SK-N-SH (cell line): ENCODE measurements around the gene AHRR. TPM values are rescaled to one million over a fixed set of nuclear protein-coding genes. Genes with fewer than 3 reads are reported as not detected.
"Not testable (repeated sequence)": the region's sequence is repeated elsewhere in the genome, so short reads cannot be mapped to it uniquely, and the experiment has no call there.

Experiments
- CTCF ChIA-PET: fragments of 300-600, 350-600 bp; formaldehyde crosslinking; extraction: SDS; loops from one replicate; lab custom pipeline; 2021; lab: Yijun Ruan, JAX
- POLR2A ChIA-PET: fragments of 350-600 bp; sonication (Branson Sonifier 250); formaldehyde crosslinking; extraction: SDS; loops from one replicate; lab custom pipeline; 2020; ENCODE audit warnings: antibody characterized with exemption, inconsistent platforms; lab: Yijun Ruan, JAX
- DNase-seq: peaks from one replicate; pipeline ENCODE4 v3.0.0; 2012
- H2AFZ ChIP-seq: fragments of 200-600 bp; sonication (generic); 2 replicates; pipeline ENCODE4 v1.8.1; 2016; ENCODE audit warnings: antibody characterized with exemption, mild to moderate bottlenecking, low read depth
- H3F3A ChIP-seq: fragments of 200-600 bp; sonication (generic); replicated peaks from 2 replicates; pipeline ENCODE3; 2016; ENCODE audit warnings: antibody characterized with exemption, mild to moderate bottlenecking; ENCODE audit not compliant: insufficient read depth
- H3K27ac ChIP-seq, 2 experiments: fragments of 200-500 bp in 1 of 2; fragments of 200-600 bp in 1 of 2; sonication (Bioruptor generic) in 1 of 2; sonication (generic), shearing (Covaris generic) in 1 of 2; 2 replicates each; pipeline versions ENCODE4 v1.5.1 to v1.6.1; 2014 to 2016; ENCODE audit warnings: low read depth in 2 of 2, inconsistent platforms in 1 of 2, low read length in 1 of 2, mild to moderate bottlenecking in 1 of 2, mixed read lengths in 1 of 2
- H3K27me3 ChIP-seq: fragments of 200-600 bp; sonication (generic), shearing (Covaris generic); 2 replicates; pipeline ENCODE4 v1.6.1; 2016; ENCODE audit warnings: mixed run types; ENCODE audit not compliant: insufficient read depth
- H3K36me3 ChIP-seq, 2 experiments: fragments of 200-500 bp in 1 of 2; fragments of 200-600 bp in 1 of 2; sonication (Bioruptor generic) in 1 of 2; sonication (generic) in 1 of 2; replicated peaks in 1 of 2; 2 replicates each; pipeline versions ENCODE3 to v1.5.1; 2014 to 2016; ENCODE audit warnings: low read length in 1 of 2, mild to moderate bottlenecking in 1 of 2; ENCODE audit not compliant: insufficient read depth in 2 of 2, control insufficient read depth in 1 of 2
- H3K4me1 ChIP-seq, 2 experiments: fragments of 200-500 bp in 1 of 2; fragments of 200-600 bp in 1 of 2; sonication (Bioruptor generic) in 1 of 2; sonication (generic), shearing (Covaris generic) in 1 of 2; 2 replicates each; pipeline versions ENCODE4 v1.5.1 to v1.6.1; 2014 to 2016; ENCODE audit warnings: low read depth in 1 of 2, low read length in 1 of 2, mixed run types in 1 of 2; ENCODE audit not compliant: insufficient read depth in 2 of 2, control insufficient read depth in 1 of 2
- H3K4me2 ChIP-seq: fragments of 200-600 bp; sonication (generic), shearing (Covaris generic); 2 replicates; pipeline ENCODE4 v1.6.1; 2017; ENCODE audit warnings: mixed run types
- H3K4me3 ChIP-seq, 2 experiments: fragments of 200-500 bp in 1 of 2; fragments of 200-600 bp in 1 of 2; sonication (Bioruptor generic) in 1 of 2; sonication (generic), shearing (Covaris generic) in 1 of 2; 2 replicates each; pipeline versions ENCODE4 v1.5.1 to v1.8.1; 2014 to 2016; ENCODE audit warnings: low read depth in 2 of 2, inconsistent platforms in 1 of 2, low read length in 1 of 2, mild to moderate bottlenecking in 1 of 2, mixed read lengths in 1 of 2, moderate library complexity in 1 of 2
- H3K79me2 ChIP-seq: fragments of 200-600 bp; sonication (generic); 2 replicates; pipeline ENCODE4 v1.8.1; 2017; ENCODE audit warnings: mild to moderate bottlenecking; ENCODE audit not compliant: insufficient read depth
- H3K9ac ChIP-seq: fragments of 200-600 bp; sonication (generic); 2 replicates; pipeline ENCODE4 v1.6.1; 2017; ENCODE audit warnings: mixed run types
- H3K9me2 ChIP-seq: fragments of 200-600 bp; sonication (generic); 2 replicates; pipeline ENCODE4 v1.6.1; 2017; ENCODE audit warnings: mixed run types
- H3K9me3 ChIP-seq: fragments of 200-600 bp; sonication (generic); 2 replicates; pipeline ENCODE4 v1.6.1; 2017; ENCODE audit warnings: mixed run types, mild to moderate bottlenecking, moderate library complexity
- H4K20me1 ChIP-seq: fragments of 200-600 bp; sonication (generic); 2 replicates; pipeline ENCODE4 v1.6.1; 2017; ENCODE audit warnings: mild to moderate bottlenecking, mixed run types; ENCODE audit not compliant: insufficient read depth
- CHD2 ChIP-seq: fragments of 150-350 bp; IDR thresholded peaks from 2 replicates; pipeline ENCODE4 v1.6.1; 2018; ENCODE audit warnings: low read length; ENCODE audit not compliant: partially characterized antibody
- CTCF ChIP-seq: fragments of 200-600 bp; sonication (generic); IDR thresholded peaks from 2 replicates; pipeline ENCODE4 v1.6.1; 2017; ENCODE audit warnings: antibody characterized with exemption, mild to moderate bottlenecking, moderate library complexity
- EZH2phosphoT487 ChIP-seq: fragments of 200-600 bp; sonication (generic); IDR thresholded peaks from 2 replicates; pipeline ENCODE4 v1.6.1; 2017; ENCODE audit warnings: low read depth, mixed run types, mild to moderate bottlenecking, antibody characterized with exemption, moderate library complexity, borderline replicate concordance
- IRF3 ChIP-seq: fragments of 150-350 bp; IDR thresholded peaks from 2 replicates; pipeline ENCODE4 v1.6.1; 2016; ENCODE audit warnings: mild to moderate bottlenecking, low read depth, low read length
- MXI1 ChIP-seq: IDR thresholded peaks from 2 replicates; pipeline ENCODE4 v1.6.1; 2012; ENCODE audit warnings: mild to moderate bottlenecking, low read depth, low read length, improper control_type of control experiment
- NRF1 ChIP-seq: IDR thresholded peaks from 2 replicates; pipeline ENCODE4 v1.6.1; 2012; ENCODE audit warnings: low read depth, mild to moderate bottlenecking, low read length
- POLR2AphosphoS5 ChIP-seq: IDR thresholded peaks from 2 replicates; pipeline ENCODE4 v1.6.1; 2012; ENCODE audit warnings: low read depth, low read length
- RAD21 ChIP-seq: IDR thresholded peaks from 2 replicates; pipeline ENCODE4 v1.6.1; 2012; ENCODE audit warnings: mild to moderate bottlenecking, low read length
- RCOR1 ChIP-seq: fragments of 150-350 bp; IDR thresholded peaks from 2 replicates; pipeline ENCODE4 v1.6.1; 2017; ENCODE audit warnings: antibody characterized with exemption, low read length
- RXRA ChIP-seq: IDR thresholded peaks from 2 replicates; pipeline ENCODE4 v1.4.0; 2012; ENCODE audit warnings: low read depth, mild to moderate bottlenecking, borderline replicate concordance
- SMC3 ChIP-seq: IDR thresholded peaks from 2 replicates; pipeline ENCODE4 v1.6.1; 2012; ENCODE audit warnings: low read depth, low read length, improper control_type of control experiment
- TEAD4 ChIP-seq: IDR thresholded peaks from 2 replicates; pipeline ENCODE4 v1.4.0; 2012; ENCODE audit warnings: mild to moderate bottlenecking, borderline replicate concordance; ENCODE audit not compliant: insufficient read depth
- YY1 ChIP-seq: IDR thresholded peaks from 2 replicates; pipeline ENCODE4 v1.4.0; 2012; ENCODE audit warnings: low read depth, mild to moderate bottlenecking
- whole genome bisulfite sequencing: methylation state at CpG from one replicate; pipeline ENCODE4 v1.1.6; 2017; ENCODE audit warnings: low lambda C conversion rate; 5-methylcytosine and 5-hydroxymethylcytosine counted together
- polyA plus RNA-seq, 3 experiments: library from polyadenylated mRNA; depleted of rRNA; stranded (reverse); fragments of >200 nt; gene quantifications; 2 replicates each; pipeline ENCODE4 v1.2.3, GENCODE V29; 2012
- TF ChIP-seq, protein P1 (sequence below): IDR thresholded peaks from 2 replicates; pipeline ENCODE4 v1.4.0; 2012; ENCODE audit warnings: low read depth

AHRR gene
- polyA plus RNA-seq, 1 of the 3 experiments (the other 2 are of a cell fraction) = 0.71 TPM

GRCh38 chr5:383621-384020 is 62.1 kb downstream of the AHRR start:
- 33% methylated on average over 3 of the region's 3 CpGs for WGBS
- CTCF ChIA-PET = interaction anchor here (1.4 kb wide), 1 partner anchor 47 kb away, joined by 3 read pairs; no protein-coding TSS in a partner anchor
- no peaks in the 10 kb centered on the region for H3K79me2 ChIP-seq

DNA sequence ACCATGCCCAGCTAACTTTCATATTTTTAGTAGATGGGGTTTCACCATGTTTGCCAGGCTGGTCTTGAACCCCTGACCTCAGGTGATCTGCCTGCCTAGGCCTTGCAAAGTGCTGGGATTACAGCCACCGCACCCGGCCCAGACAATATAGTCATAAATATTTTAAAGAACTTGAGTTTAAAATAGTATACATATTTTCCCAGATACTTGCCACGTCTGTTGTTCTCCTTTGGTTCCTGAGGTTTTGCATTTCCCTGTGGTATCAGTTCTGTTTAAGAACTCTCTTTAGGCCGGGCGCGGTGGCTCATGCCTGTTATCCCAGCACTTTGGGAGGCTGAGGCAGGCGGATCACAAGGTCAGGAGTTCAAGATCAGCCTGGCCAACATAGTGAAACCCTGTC is 63.1 kb downstream of the AHRR start:
- H4K20me1 ChIP-seq, DNase-seq, H3F3A ChIP-seq, H2AFZ ChIP-seq, H3K9ac ChIP-seq, H3K27ac ChIP-seq, H3K4me1 ChIP-seq, H3K4me2 ChIP-seq, H3K9me3 ChIP-seq, H3K79me2 ChIP-seq, H3K36me3 ChIP-seq, H3K4me3 ChIP-seq, H3K9me2 ChIP-seq, CTCF ChIA-PET, H3K27me3 ChIP-seq: not testable (repeated sequence)
- 72% methylated on average over 7 of the region's 7 CpGs for WGBS
- POLR2A ChIA-PET = interaction anchor here (1.0 kb wide), 1 partner anchor 114 kb away, joined by 4 read pairs; no protein-coding TSS in a partner anchor

More at GRCh38 chr5:383621-384020, 62.1 kb downstream of the AHRR start:
- H3F3A ChIP-seq = no peaks in the 10 kb centered on the region
- H4K20me1 ChIP-seq = no peaks in the 10 kb centered on the region
- no peaks in the 10 kb centered on the region for H3K27me3 ChIP-seq
- H3K27ac ChIP-seq = no peak overlapping the region
- H2AFZ ChIP-seq = no peak overlapping the region
- no peak overlapping the region for H3K4me2 ChIP-seq
- no peaks in the 10 kb centered on the region for H3K36me3 ChIP-seq
- no peak overlapping the region for H3K9ac ChIP-seq
- no peaks in the 10 kb centered on the region for H3K9me3 ChIP-seq
- DNase-seq = no peak
- H3K4me3 ChIP-seq = no peak overlapping the region
- POLR2A ChIA-PET = interaction anchor here (1.0 kb wide), 1 partner anchor 113 kb away, joined by 4 read pairs; no protein-coding TSS in a partner anchor
- TF ChIP-seq IRF3 (no peak), TEAD4 (no peak), SMC3 (no peak), NRF1 (no peak), RXRA (no peak), CHD2 (no peak), RCOR1 (no peak), RAD21 (no peak), YY1 (no peak), POLR2AphosphoS5 (no peak), MXI1 (no peak), CTCF (no peak), EZH2phosphoT487 (no peak)
- TF ChIP-seq, protein P1, sequence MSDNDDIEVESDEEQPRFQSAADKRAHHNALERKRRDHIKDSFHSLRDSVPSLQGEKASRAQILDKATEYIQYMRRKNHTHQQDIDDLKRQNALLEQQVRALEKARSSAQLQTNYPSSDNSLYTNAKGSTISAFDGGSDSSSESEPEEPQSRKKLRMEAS = no peak
- H3K4me1 ChIP-seq = peaks cover 0 to 4% of the 10 kb centered on the region in 2 experiments; a peak in 1 of 4 replicates
- H3K9me2 ChIP-seq = no peaks in the 10 kb centered on the region
